ENCODE data around the gene COL13A1.

DNA sequence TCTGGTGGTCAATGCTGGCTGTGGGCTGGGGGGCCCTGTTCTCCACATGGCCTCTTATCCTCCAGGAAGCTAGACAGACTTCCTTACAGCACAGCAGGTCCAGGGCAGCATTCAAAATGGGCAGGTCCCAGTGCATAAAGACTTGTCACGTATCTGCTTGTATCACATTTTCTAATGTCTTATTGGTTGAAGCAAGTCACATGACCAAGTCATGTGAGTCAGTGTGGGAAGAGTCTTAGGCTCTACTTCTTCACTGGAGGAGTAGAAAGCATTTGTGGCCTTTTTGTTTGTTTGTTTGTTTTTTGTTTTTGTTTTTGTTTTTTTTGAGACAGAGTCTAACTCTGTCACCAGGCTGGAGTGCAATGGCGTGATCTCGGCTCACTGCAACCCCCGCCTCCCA, 104.7 kb downstream of the COL13A1 start:
- TF ChIP-seq, protein P1, sequence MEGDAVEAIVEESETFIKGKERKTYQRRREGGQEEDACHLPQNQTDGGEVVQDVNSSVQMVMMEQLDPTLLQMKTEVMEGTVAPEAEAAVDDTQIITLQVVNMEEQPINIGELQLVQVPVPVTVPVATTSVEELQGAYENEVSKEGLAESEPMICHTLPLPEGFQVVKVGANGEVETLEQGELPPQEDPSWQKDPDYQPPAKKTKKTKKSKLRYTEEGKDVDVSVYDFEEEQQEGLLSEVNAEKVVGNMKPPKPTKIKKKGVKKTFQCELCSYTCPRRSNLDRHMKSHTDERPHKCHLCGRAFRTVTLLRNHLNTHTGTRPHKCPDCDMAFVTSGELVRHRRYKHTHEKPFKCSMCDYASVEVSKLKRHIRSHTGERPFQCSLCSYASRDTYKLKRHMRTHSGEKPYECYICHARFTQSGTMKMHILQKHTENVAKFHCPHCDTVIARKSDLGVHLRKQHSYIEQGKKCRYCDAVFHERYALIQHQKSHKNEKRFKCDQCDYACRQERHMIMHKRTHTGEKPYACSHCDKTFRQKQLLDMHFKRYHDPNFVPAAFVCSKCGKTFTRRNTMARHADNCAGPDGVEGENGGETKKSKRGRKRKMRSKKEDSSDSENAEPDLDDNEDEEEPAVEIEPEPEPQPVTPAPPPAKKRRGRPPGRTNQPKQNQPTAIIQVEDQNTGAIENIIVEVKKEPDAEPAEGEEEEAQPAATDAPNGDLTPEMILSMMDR (IDR thresholded peaks at IDR 0.05) = no peak
- TF ChIP-seq POLR2A (IDR thresholded peaks at IDR 0.05) = no peak

All from adrenal gland (tissue), 5 donors.